ENCODE measurements around the gene MFN2.
"Not testable (repeated sequence)": the region's sequence is repeated elsewhere in the genome, so short reads cannot be mapped to it uniquely, and the experiment has no call there.

MFN2 gene

GRCh38 chr1:11979851-11980675, at the start of gene MFN2:
Gene MFN2, plus strand, starts transcription at chr1:11980444. Its CDS starts 8,725 bp downstream, at chr1:11989169.
- TF ChIP-seq POLR2A (IDR thresholded peaks at IDR 0.05; ENCODE audit: low read length) (peak; percentile 68), GATA1 (IDR thresholded peaks at IDR 0.05; ENCODE audit: low read depth, low read length) (no peak)
- DNase-seq, result peak; percentile 97 to 100

GRCh38 chr1:11930571-11931445, 49.4 kb upstream of the MFN2 start:
- no peak for DNase-seq
- no peak for TF ChIP-seq POLR2A (IDR thresholded peaks at IDR 0.05; ENCODE audit: low read length)
- no peak for TF ChIP-seq GATA1 (IDR thresholded peaks at IDR 0.05; ENCODE audit: low read depth, low read length)

DNA sequence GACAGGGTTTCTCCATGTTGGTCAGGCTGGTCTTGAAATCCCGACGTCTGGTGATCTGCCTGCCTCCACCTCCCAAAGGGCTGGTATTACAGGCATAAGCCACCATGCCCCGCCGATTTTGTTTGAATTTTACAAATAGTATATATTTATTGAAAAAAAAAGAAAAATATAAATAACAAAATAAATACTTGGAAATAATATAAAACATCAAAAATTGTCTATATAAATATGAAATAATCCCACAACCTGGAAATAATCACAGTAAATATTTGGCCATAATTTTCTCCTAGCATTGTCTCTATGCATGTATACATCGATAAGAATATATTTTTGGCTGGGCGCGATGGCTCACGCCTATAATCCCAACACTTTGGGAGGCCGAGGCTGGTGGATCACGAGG, 48.4 kb upstream of the MFN2 start:
- DNase-seq, result no peak
- TF ChIP-seq POLR2A (IDR thresholded peaks at IDR 0.05; ENCODE audit: low read length) (no peak), GATA1 (IDR thresholded peaks at IDR 0.05; ENCODE audit: low read depth, low read length) (no peak)

- TF ChIP-seq GATA1 (IDR thresholded peaks at IDR 0.05; ENCODE audit: low read depth, low read length) (no peak), POLR2A (IDR thresholded peaks at IDR 0.05; ENCODE audit: low read length) (peak; percentile 73)
- peak; percentile 91 for DNase-seq
These were observed 45.8 kb upstream of the MFN2 start, which contains the start of gene PLOD1 for GRCh38 chr1:11934302-11935056. Gene PLOD1, plus strand, starts transcription at chr1:11934717. Its CDS starts 63 bp downstream, at chr1:11934780.

DNA sequence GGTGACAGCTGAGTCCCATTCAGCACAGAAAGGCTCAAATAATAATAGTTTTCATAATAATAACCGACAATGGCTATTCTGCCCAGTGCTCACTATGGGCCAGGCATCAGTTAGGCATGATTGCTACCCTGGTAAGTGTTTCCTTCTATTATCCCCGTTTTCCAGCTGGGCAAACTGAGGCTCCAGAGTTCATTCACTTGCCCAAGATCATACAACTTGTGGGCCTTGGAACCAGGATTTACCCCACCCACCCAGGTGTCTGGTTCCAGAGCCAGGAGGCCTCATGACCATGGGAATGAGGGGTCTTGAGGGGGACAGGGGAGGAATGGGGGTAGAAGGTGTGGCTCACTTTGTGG, 45.2 kb upstream of the MFN2 start:
- TF ChIP-seq GATA1 (IDR thresholded peaks at IDR 0.05; ENCODE audit: low read depth, low read length) (no peak), POLR2A (IDR thresholded peaks at IDR 0.05; ENCODE audit: low read length) (no peak)

DNA sequence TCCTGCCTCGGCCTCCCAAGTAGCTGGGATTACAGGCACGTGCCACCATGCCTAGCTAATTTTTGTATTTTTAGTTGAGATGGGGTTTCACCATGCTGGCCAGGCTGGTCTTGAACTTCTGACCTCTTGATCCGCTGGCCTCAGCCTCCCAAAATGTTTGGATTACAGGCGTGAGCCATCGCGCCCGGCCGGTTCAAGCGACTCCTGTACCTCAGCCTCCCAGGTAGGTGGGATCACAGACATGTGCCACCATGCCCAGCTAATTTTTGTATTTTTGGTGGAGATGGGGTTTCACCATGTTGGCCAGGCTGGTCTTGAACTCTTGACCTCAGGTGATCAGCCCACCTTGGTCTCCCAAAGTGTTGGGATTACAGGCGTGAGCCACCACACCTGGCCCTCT, 44.5 kb upstream of the MFN2 start:
- DNase-seq, result not testable (repeated sequence)

More for the DNA sequence above, 45.2 kb upstream of the MFN2 start:
- no peak for DNase-seq

- TF ChIP-seq GATA1 (IDR thresholded peaks at IDR 0.05; ENCODE audit: low read depth, low read length), result no peak
- TF ChIP-seq POLR2A (IDR thresholded peaks at IDR 0.05; ENCODE audit: low read length), result no peak
- no peak for DNase-seq
These were observed 41.3 kb upstream of the MFN2 start for GRCh38 chr1:11938722-11939526.

DNA sequence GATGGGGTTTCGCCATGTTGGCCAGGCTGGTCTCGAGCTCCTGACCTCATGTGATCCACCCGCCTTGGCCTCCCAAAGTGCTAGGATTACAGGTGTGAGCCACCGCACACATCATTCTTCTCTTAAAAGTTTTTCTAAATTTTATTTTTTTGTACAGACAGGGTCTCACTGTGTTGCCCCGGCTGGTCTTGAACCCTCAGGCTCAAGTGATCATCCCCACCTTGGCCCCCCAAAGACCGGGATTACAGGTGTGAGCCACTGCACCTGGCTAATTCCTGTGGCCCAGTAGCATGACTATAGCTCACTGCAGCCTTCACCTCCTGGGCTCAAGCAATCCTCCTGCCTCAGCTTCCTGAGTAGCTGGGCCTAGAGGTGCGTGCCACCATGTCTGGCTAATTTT, 40.5 kb upstream of the MFN2 start:
- DNase-seq, result not testable (repeated sequence)

GRCh38 chr1:11940260-11940921, 39.9 kb upstream of the MFN2 start:
- DNase-seq, result no peak
- TF ChIP-seq POLR2A (IDR thresholded peaks at IDR 0.05; ENCODE audit: low read length), result no peak
- no peak for TF ChIP-seq GATA1 (IDR thresholded peaks at IDR 0.05; ENCODE audit: low read depth, low read length)

- no peak for TF ChIP-seq GATA1 (IDR thresholded peaks at IDR 0.05; ENCODE audit: low read depth, low read length)
- TF ChIP-seq POLR2A (IDR thresholded peaks at IDR 0.05; ENCODE audit: low read length), result no peak
- no peak for DNase-seq
These were observed 38.0 kb upstream of the MFN2 start for GRCh38 chr1:11942280-11942679.

DNA sequence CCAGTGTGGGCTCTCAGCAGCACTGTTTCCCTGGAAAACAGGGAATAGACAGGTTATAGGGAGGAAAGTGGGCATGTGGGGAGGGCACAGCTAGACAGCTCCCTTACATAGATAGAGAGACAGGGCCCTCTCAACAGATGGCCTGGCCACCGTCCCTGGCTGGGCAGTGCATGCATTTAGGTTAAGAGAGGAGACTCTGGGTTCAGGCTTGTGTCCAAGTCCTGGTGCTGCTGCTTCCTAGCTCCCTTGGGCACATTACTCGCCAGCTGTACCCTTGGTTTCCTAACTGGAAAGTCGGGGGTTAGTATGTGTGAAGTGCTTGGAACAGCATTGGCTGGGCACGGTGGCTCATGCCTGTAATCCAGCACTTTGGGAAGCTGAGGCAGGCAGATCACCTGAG, 36.6 kb upstream of the MFN2 start:
- TF ChIP-seq POLR2A (IDR thresholded peaks at IDR 0.05; ENCODE audit: low read length) (no peak), GATA1 (IDR thresholded peaks at IDR 0.05; ENCODE audit: low read depth, low read length) (no peak)
- DNase-seq, result no peak

DNA sequence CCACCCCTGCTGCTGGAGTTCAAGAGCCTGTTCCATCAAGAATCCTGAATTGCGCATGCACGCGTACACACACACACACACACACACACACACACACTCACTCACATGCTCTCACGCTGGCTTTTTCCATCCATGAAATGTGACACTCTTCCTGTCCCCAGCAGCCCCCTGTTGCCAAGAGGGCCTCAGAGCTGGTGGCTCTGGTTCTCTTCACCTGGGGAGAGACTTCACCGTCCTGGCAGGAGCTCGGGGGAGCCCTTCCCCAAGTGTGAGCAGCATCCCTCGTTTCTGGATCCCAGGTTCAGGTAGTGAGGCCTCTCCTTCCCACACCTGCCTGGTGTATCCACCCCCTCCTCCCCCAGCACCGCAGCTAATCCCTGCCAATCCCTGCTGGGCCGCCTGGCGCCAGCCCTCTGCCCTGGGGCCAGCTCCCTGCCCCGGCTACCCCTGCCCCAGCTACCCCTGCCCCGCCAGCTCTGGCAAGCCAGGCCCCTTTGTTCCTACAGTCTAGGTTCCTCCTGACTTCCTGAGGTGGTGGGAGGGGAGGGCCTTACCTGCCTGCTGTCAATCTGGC, 35.8 kb upstream of the MFN2 start:
- DNase-seq, result no peak
- TF ChIP-seq GATA1 (IDR thresholded peaks at IDR 0.05; ENCODE audit: low read depth, low read length) (no peak), POLR2A (IDR thresholded peaks at IDR 0.05; ENCODE audit: low read length) (no peak)

Measured in erythroblast (primary cell).